A673 (cell line): Measurements from ENCODE around the gene PLOD3.

Experiments
- CTCF ChIP-seq: fragments of 300-800, 200-600 bp; sonication (generic); conservative IDR thresholded peaks from 2 replicates; pipeline ENCODE4 v1.5.1; 2017; ENCODE audit warnings: low read depth, mild to moderate bottlenecking, antibody characterized with exemption, low read length, moderate library complexity, mixed read lengths
- EZH2 ChIP-seq: fragments of 200-600 bp; sonication (generic); IDR thresholded peaks from 2 replicates; pipeline ENCODE4 v1.6.1; 2017; ENCODE audit warnings: borderline replicate concordance, low read depth, mild to moderate bottlenecking, mixed read lengths, antibody characterized with exemption, low read length; ENCODE audit not compliant: poor library complexity, severe bottlenecking

GRCh38 chr7:101240226-101241014 lies 23.0 kb upstream of the PLOD3 start:
- TF ChIP-seq CTCF (no peak), EZH2 (no peak)
